CD4-positive, alpha-beta T cell treated with Interleukin-4 for 1 hour (primary cell): ENCODE data around the gene GRAMD2B.

Experiments
- DNase-seq, 2 donors: peaks; one replicate each; pipeline ENCODE4 v3.0.0-alpha.2; 2020 to 2022

Gene GRAMD2B

DNA sequence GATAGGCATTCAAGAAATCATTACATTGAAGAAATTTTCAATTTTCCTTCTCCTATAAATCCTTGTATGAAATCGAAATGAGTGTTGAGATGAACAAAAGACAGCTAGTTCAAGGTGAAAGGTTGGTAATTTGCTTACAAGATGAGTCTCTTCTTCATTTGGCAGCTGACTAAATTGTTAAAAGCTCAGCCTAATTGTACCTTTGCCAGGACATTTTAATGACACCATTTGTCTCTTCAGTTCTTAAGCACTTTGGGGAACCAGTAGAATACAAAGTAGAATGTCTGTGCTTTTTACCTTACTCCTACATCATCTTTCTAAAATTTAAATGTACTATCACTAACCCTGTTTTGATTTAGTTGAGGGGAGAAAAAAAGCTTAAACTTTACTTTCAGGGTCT, 59.4 kb downstream of the GRAMD2B start:
- no peak for DNase-seq

DNA sequence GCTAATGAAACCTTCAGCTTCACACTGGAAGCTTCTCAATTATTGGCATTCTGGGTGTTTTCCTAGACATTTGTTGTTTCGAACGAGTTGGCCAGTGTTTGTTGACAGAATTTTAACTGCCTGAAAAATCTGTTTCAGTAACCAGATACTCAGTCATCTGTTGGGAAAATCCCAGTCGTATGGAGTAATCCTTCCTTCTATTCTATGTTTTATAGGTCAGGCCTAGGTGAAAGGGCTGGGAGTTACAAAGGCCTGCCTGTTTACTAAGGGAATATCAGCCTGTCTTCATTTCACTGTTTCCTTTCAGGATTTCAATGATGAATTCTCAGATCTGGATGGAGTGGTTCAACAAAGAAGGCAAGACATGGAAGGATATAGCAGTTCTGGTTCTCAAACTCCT, 59.9 kb downstream of the GRAMD2B start:
- DNase-seq, result no peak

DNA sequence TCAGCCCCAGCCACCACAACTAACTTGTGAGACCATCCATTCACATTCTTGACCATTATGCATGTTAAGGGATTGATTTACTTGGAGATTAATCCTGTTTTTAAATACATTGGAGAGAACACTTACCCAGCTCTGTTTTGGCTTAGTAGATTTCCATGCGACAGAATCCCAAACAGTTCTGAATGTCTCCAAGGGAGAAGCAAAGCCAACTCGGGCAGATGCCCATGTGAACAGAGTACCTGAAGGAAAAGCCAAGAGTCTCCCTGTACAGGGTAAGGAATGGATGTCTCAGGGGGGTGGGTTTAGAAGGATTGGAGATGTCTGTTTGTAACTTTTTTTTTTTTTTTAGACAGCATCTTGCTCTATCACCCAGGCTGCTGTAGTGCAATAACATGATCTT, 61.0 kb downstream of the GRAMD2B start:
- no peak for DNase-seq

DNA sequence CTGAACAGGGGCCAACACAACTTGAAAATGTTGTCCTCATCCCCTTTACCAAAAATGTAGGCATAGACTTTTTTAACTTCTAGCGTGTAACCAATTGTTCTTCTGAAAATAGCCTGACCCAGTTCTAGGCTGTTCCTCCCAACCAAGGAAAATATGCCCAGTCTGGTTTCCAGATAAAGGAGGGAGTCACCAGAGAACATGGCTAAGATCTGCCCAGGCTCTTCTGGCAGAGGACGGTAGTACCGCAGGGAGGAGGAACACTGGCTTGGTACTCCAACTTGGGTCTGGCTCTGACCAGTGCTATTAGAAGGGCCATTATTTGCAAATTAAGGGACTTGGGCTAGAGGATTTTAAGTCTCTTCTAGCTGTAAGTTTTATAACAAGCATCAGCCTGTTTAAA, 63.1 kb downstream of the GRAMD2B start:
- no peak for DNase-seq

DNA sequence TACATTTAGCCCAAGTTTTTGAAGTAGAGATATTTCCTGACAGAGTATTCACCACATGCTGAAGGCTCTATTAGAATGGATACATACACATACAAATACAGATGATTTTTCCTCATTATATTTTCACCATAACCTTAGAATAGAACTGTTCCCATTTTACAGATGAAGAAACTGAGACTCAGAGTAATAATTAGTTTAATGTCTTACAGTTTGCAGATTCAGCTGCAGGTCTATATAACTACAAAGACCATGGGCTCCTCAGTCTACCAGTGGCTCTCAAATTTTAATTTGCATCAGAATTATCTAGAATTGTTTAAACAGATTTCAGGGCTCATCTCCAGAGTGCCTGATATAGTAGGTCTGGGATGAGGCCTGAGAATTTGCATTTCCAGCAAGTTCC, 64.4 kb downstream of the GRAMD2B start:
- no peak for DNase-seq

DNA sequence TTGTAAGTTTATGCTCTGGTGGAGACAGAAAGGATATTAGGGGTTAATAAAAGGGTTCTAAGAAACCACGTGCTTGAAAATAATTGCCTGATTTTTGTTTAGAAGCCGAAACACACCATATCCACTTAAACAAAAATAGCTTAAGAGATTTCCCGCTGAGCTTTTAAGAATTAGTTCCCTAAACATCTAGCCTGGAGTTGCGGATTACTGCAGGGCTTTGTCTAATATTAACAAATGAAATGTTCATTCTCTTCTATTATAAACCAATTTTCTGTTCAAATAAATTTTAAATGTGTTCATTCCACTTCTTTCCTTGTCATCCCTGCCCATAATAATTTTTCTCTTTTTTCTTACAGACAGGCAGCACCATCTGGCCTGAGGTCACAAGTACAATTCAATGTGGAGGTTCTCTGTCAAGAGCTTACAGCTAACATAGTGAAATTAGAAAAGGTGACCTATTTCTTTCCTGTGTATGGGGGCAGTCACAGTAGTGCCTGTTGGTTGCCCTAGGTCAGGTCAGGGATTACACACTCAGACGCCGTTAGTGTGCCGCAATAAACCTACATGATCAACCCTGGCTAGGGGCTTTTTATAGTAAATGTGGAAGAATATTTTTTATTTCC, 65.3 kb downstream of the GRAMD2B start:
- no peak for DNase-seq

DNA sequence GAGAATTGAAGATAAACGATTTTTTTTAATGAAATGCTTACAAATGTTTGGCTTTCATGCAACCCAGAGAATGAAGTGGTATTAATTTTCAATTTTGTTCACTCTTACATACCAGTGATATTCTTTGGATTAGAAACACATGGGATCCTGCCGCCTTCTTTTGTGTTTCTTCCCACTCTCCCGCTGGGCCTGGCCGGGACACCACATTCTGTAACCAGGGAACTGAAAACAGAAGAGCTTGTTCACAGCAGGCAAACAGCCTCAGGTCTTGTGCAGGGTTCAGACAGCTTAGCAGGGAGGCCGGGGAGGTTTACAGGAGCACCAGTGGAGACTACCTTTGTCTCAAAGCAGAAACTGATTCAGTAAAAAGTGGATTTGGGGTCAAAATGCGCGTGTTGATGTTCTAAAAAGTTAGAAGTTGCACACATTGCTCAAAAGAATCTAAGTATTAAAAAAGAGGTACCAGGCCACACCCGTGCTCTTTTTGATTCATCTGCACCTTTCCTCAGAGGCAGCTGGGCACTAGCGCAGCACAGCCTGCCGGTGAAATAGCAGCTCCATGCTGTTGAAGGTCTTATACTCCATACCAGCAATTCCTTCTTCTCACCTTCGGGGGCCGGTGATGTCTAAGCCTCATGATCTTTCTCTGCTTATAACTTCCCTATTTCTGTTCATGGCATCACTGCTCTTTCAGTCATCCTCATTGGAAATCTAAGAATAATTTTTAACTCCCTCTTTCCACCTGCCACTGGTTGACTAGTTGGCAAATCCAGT, 67.1 kb downstream of the GRAMD2B start:
- no peak for DNase-seq

DNA sequence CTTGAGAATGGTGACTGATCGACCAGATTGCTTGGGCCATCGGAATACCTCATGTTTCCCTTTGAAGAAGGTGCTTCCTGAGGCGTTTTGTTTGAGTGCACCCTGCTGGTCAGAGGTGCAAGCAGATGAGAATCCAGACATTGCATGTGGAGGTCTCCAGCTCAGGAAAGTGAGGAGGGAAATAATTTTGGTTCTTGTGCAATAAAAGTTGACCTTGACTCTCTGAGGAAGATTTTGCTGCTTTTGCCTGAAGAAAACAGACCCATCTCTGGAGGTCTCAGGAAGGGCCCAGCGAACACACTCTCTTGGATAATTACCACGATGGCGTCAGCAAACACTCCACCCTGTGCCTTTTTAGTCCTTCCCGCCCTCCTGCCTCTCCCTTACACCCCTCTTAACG, 69.7 kb downstream of the GRAMD2B start:
- DNase-seq, result peak in 1 of 2 donors; percentile 4

DNA sequence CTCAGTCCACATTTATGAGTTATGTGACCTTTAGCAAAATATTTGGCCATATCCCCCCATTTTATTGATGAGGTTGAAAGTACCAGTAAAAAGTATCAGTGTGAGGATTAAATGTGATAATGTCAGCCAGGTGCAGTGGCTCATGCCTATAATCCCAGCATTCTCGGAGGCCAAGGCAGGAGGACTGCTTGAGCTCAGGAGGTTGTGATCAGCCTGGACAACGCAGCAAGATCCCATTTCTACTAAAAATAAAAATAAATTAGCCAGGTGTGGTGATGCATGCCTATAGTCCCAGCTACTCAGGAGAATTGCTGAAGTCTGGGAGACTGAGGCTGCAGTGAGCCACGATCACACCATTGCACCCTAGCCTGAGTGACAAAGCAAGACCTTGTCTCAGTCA, 71.2 kb downstream of the GRAMD2B start:
- DNase-seq, result no peak

DNA sequence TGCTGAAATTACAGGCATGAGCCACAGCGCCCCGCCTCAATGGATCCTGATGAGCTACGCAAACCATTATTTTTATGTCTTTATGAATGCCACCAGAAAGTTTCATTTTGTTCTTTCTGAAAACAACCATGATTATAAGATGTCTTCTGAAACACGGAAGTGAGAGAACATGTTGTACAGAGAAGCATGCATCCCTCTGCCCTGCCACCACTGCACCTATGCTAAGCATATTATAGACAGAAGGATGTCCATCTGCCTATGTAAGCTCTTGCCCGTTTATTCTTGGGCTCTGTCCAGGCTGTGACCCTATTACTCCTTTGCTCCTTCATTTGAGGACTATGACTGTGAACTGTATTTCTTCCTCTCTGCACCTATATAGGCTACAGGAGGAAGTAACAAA, 74.3 kb downstream of the GRAMD2B start:
- DNase-seq, result no peak

DNA sequence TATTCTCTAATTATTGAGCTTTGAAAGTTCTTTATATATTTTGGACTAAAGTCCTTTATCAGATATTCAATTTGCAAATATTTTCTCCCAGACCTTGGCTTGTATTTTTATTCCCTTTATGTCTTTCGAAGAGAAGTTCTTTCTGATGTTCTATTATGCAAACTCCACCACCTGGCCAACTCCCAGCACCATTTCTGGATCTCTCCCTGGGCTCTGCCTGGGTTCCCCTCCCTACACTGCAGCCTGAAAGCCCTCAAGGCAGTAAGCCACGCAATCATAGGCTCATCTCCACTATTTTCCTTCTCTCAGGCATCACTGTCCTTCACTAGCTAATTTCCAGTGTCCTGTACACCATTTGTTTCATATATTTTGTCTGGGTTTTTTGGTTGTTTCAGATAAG, 76.1 kb downstream of the GRAMD2B start:
- no peak for DNase-seq

DNA sequence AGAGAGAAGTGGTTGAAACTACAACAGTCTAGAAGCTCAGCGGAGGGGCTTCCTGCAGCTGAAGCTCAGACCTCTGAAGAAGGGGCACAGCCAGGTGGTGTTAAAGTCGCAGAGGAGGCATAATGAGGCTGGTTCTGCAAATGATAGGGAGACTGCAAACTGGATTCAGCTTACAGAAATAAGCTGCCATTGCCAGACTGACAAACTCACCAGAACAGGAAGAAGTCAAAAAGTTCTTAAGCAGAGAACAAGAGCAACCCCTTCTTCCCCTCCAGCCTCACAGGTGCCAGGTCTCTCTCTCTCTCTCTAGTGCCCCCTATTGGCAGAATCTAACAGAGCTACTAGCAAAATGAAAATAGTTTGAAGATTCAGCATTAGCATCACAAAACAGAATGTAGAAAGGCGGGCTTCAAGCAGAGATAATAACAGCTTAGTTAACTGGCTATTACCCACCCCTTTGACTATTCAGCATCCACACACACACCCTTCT, 76.7 kb downstream of the GRAMD2B start:
- DNase-seq, result peak; percentile 24 to 64

DNA sequence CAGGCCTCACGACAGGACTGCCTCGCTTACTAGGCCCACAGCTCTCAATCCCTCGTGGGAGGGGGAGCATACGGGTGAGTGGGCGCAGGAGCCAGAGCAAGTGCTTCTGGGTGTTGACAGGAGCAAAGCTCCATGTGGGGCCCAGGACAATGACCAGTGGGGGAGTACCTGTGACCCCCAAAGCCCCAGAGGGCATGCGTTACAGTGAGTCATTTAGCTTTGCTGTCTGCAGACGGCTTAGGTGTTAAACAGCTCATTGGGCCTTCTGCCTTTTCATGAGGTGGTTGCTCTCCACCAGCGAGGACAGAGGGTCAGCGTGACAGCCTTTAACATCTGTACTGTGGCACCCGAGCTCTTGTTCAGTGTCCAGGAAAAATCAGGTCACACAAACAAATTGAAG, 78.2 kb downstream of the GRAMD2B start:
- no peak for DNase-seq

DNA sequence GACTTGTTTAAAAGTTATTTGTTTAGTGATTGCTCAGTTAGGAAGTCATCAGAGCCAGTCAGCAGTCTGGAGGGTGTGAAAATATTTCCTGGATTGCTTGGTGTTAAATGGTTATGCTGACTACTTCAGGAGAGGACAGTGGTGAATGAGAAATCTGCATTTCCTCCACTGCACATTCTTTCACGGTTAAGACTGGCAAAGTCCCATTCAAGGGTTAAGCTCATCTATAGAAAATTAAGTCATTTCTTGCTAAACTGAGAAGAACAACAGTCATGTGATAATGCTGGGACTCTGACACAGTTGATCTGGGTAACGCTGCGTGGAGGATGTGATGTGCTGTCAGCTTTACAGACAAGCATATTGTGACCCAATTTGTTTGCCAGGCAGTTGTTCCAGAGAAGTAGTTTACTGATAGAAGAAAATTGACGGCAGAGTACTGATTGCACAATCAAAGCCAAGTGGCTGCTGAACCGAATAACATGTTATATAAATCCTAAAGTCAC, 80.4 kb downstream of the GRAMD2B start:
- peak; percentile 37 to 44 for DNase-seq

DNA sequence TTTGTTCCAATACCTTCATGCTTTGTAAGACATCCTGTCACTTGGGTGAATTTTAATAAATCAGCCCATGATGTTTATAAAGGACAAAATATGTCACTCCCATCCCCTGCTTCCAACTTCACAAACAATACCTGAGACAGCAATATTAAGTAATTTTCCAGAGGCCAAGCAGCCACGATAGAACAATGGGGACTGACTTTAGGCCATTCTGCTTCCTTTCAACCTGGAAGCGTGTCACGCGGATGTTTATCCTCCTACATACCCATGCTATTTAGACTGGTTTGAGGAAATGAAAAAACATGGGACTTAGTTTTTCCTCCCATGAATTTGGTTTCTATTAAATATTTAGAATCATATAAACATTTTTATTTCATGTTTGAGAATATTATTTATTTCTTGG, 82.9 kb downstream of the GRAMD2B start:
- no peak for DNase-seq

DNA sequence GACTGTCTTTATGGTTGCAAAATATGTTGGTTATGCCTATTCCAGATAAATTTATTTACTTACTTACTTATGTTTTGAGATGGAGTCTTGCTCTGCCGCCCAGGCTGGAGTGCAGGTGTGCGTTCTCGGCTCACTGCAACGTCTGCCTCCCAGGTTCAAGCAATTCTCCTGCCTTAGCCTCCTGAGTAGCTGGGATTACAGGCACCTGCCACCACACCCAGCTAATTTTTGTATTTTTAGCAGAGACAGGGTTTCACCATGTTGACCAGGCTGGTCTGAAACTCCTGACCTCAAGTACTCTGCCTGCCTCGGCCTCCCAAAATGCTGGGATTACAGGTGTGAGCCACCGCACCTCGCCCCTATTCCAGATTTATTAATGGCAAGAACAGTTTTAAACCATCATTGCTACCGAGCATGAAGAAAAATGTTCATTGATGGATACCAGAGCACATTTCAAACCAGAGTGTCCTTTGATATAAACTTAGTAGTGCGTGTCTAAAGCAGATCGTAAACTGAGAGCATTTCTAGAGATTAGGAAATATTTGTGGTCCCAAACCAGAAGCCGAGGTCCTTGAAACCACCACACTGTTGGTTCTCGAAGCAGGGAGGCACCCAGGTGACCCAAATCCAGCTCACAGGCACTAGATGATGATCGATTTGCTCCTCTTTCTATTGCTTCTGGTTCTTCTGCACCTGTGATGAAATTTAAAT, 85.2 kb downstream of the GRAMD2B start:
- no peak for DNase-seq

DNA sequence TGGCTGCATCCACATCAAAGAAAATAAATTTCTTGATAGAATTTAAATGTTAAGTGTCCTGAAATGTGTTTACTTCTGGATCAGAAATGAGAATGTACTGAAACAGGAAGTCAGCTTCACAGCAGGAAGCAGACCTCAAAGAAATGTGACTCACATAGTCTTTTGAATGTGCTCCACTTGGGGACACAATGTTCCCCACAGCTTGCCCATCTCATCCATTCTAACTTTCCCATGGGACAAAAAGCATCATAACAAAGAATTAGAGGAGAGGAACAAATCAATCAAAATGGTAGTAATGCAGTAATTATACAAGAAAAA, 85.7 kb downstream of the GRAMD2B start:
- peak; percentile 15 to 37 for DNase-seq

DNA sequence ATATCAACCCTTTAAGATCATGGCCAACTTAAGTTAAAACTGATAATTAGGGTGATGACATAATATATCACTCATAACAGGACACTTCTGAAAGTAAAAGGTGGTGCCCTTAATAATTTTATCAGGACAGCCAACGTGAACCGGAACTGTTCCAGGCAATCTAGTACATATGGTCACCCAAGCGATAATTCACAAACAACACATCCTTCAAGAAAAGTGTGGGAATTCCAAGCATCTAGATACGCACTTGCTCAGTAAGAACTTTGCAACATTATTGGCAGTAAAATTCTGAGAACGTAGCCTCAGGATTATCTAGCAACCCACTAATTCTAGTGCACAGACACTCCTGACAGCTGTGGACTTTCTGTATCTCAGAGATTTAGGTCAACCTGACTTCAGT, 86.1 kb downstream of the GRAMD2B start:
- no peak for DNase-seq

DNA sequence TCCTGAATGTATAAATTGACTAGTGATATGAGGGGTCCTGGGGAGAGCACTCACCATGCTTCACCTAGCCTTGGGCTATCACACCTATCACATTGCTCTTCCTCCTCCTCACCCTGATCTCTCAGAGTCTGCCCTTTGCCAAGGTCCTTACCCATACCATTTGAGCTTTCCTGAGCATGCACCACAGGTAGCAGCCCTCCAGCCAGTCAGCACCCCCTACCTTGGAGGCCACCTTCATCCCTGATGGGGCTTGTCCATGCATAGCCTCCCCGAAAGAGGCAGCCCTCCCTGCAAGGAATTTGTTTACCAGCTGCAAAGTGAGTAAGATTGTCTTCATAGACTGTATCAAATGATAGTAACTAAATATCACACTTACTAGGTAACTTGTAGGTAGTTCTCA, 88.8 kb downstream of the GRAMD2B start:
- no peak for DNase-seq

DNA sequence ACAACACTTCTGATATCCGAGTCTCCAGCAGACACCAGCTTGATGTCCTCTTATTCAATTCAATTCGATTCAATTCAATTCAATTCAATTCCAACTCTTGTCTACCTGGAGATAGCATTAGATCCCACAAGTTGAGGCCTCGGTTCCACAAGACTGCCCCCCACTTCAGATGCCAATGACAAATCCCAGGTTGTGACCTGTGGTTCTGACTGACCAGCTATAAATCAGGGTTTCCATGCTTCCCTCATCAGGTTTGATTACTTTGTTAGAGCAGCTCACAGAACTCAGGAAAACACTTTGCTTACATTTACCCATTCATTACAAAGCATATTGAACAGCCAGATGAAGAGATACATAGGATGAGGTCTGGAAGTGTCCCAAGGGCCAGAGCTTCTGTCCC, 89.2 kb downstream of the GRAMD2B start:
- no peak for DNase-seq

DNA sequence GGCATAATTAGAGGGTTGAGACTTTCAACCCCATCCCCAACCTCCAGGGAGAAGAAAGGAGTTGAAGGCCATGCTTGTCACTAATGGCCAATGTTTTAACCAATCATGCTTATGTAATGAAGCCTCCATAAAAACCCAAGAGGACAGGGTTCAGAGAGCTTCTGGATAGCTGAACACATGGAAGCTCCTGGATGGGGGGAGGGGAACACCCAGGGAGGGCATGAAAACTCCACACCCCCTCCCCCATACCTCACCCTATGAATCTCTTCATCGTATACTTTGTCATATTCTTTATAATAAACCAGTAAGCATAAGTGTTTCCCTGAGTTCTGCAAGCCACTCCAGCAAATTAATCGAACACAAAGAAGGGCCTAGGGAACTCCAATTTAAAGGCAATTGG, 90.1 kb downstream of the GRAMD2B start:
- no peak for DNase-seq

DNA sequence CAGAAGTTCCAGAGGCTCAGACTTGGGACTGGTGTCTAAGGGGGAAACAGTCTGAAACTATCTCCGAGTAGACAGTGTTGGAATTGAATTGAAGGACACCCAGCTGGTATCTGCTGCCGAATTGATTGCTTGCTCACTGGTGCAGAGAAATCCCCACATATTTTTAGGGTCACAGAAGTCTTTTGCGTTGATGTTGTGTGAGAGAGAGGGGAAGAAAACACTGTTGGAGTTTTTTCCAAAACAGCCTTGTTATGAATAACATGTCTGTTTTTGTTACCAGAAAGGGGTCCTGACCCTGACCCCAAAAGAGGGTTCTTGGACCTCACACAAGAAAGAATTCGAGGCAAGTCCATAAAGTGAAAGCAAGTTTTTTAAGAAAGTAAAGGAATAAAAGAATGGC, 90.5 kb downstream of the GRAMD2B start:
- no peak for DNase-seq

DNA sequence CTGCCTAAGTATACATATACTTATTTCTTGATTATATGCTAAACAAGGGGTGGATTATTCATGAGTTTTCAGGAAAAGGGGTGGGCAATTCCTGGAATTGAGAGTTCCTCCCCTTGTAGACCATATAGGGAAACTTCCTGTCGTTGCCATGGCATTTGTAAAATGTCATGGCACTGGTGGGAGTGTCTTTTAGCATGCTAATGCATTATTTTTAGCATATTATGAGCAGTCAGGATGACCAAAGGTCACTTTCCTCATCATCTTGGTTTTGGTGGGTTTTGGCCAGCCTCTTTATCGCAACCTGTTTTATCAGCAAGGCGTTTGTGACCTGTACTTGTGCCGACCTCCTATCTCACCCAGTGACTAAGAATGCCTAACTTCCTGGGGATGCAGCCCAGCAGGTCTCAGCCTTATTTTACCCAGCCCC, 90.9 kb downstream of the GRAMD2B start:
- DNase-seq, result no peak

DNA sequence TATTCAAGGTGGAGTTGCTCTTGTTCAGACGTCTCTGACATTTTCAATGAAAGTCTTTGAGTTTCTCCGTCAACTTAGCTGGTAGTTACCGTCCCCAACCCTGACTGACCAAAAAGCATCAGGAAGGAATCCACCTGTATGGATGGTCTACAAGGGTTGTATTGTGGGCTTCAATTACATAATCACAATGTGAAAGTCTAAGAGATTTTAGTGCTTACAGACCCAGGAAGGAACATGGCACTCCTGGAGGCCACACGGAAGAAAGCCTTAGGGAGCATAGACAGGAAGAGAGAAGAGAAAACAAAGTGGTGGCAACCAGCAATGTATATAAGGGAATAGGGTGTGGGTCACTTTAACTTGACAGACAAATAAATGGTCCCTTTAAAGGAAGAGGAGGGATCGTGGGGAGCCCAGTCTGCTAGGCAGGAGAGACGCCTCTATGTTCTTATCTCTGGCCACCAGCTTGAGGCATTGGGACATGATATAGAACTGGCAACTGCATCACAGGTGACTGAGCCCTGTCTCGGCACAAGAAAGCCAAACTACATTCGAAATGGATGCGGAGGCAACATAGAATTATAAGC, 91.4 kb downstream of the GRAMD2B start:
- DNase-seq, result no peak
